HG03025 (cell line): ENCODE data around the gene CIAO1.
"Not testable (repeated sequence)": the region's sequence is repeated elsewhere in the genome, so short reads cannot be mapped to it uniquely, and the experiment has no call there.

Experiments used
- ATAC-seq: cut with Tn5 transposase; IDR thresholded peaks from one replicate; pipeline ENCODE4 v1.9.1; 2021; ENCODE audit warnings: mild to moderate bottlenecking, moderate library complexity; ENCODE audit not compliant: unreplicated experiment, low FRiP score

The CIAO1 gene

GRCh38 chr2:96265840-96266679 is at the start of gene CIAO1, which contains the start of gene TMEM127:
TSS of gene CIAO1 (plus strand) at chr2:96266225. CDS start at chr2:96266351, 126 bp downstream.
TSS of gene TMEM127 (minus strand) at chr2:96265997. CDS start at chr2:96265381, 616 bp downstream.
- ATAC-seq, result peak; percentile 80

GRCh38 chr2:96218508-96219131 is 47.4 kb upstream of the CIAO1 start:
- ATAC-seq, result no peak

GRCh38 chr2:96219959-96220358 is 46.1 kb upstream of the CIAO1 start:
- ATAC-seq, result not testable (repeated sequence)

GRCh38 chr2:96221106-96221505 is 44.9 kb upstream of the CIAO1 start:
- ATAC-seq, result not testable (repeated sequence)

- no peak for ATAC-seq
Measured at GRCh38 chr2:96225016-96225533, 41.0 kb upstream of the CIAO1 start.

GRCh38 chr2:96231316-96231715 is 34.7 kb upstream of the CIAO1 start:
- ATAC-seq, result no peak

- no peak for ATAC-seq
Measured at GRCh38 chr2:96233436-96233835, 32.6 kb upstream of the CIAO1 start.

GRCh38 chr2:96233880-96234316 is 32.1 kb upstream of the CIAO1 start:
- peak; percentile 83 for ATAC-seq

GRCh38 chr2:96236882-96237281 is 29.1 kb upstream of the CIAO1 start:
- ATAC-seq, result no peak

GRCh38 chr2:96238266-96238665 is 27.8 kb upstream of the CIAO1 start:
- no peak for ATAC-seq

- ATAC-seq, result no peak
Measured at GRCh38 chr2:96239091-96239490, 26.9 kb upstream of the CIAO1 start.

- no peak for ATAC-seq
Measured at GRCh38 chr2:96239745-96240264, 26.2 kb upstream of the CIAO1 start.

GRCh38 chr2:96240341-96241038 is 25.5 kb upstream of the CIAO1 start:
- no peak for ATAC-seq

- ATAC-seq, result no peak
Measured at GRCh38 chr2:96241227-96241626, 24.8 kb upstream of the CIAO1 start.

- peak; percentile 59 for ATAC-seq
Measured at GRCh38 chr2:96241900-96242611, 24.0 kb upstream of the CIAO1 start.

GRCh38 chr2:96243843-96244242 is 22.2 kb upstream of the CIAO1 start:
- no peak for ATAC-seq

GRCh38 chr2:96245609-96246390 is 20.2 kb upstream of the CIAO1 start:
- ATAC-seq, result no peak

- no peak for ATAC-seq
Measured at GRCh38 chr2:96247009-96247408, 19.0 kb upstream of the CIAO1 start.

GRCh38 chr2:96247896-96248295 is 18.1 kb upstream of the CIAO1 start:
- ATAC-seq, result no peak
